HG03139 (cell line): ENCODE measurements around the gene ZNF70.

Experiments used
- ATAC-seq: cut with Tn5 transposase; IDR thresholded peaks from one replicate; pipeline ENCODE4 v1.9.1; 2021; ENCODE audit not compliant: unreplicated experiment

ZNF70 gene

GRCh38 chr22:23720855-23721254 lies 30.1 kb downstream of the ZNF70 start:
- ATAC-seq = no peak

GRCh38 chr22:23718371-23719165 lies 32.3 kb downstream of the ZNF70 start:
- no peak for ATAC-seq

- no peak for ATAC-seq
These were observed 33.8 kb downstream of the ZNF70 start for GRCh38 chr22:23716811-23717801.

- ATAC-seq = no peak
These were observed 35.0 kb downstream of the ZNF70 start for GRCh38 chr22:23715806-23716375.

- ATAC-seq = no peak
These were observed 36.0 kb downstream of the ZNF70 start for GRCh38 chr22:23714596-23715578.

- no peak for ATAC-seq
These were observed 37.0 kb downstream of the ZNF70 start for GRCh38 chr22:23713696-23714595.

- no peak for ATAC-seq
These were observed 38.7 kb downstream of the ZNF70 start for GRCh38 chr22:23712256-23712655.

- no peak for ATAC-seq
These were observed 41.8 kb downstream of the ZNF70 start for GRCh38 chr22:23709107-23709506.

GRCh38 chr22:23708270-23708669 lies 42.6 kb downstream of the ZNF70 start:
- no peak for ATAC-seq

GRCh38 chr22:23705358-23705757 lies 45.6 kb downstream of the ZNF70 start:
- no peak for ATAC-seq

GRCh38 chr22:23704829-23705228 lies 46.1 kb downstream of the ZNF70 start:
- no peak for ATAC-seq

- ATAC-seq = no peak
These were observed 46.9 kb downstream of the ZNF70 start for GRCh38 chr22:23704062-23704461.

- ATAC-seq = no peak
These were observed 50.2 kb downstream of the ZNF70 start for GRCh38 chr22:23700706-23701105.

- no peak for ATAC-seq
These were observed 52.2 kb downstream of the ZNF70 start for GRCh38 chr22:23698673-23699235.

GRCh38 chr22:23698094-23698493 lies 52.8 kb downstream of the ZNF70 start:
- no peak for ATAC-seq

- ATAC-seq = no peak
These were observed 53.6 kb downstream of the ZNF70 start for GRCh38 chr22:23697031-23697970.

- ATAC-seq = peak; percentile 63
These were observed 54.5 kb downstream of the ZNF70 start for GRCh38 chr22:23696326-23696851.
